Neuronal stem cell (in vitro differentiated cells): Measurements from ENCODE around the gene TSPAN15.
"Not testable (repeated sequence)": the region's sequence is repeated elsewhere in the genome, so short reads cannot be mapped to it uniquely, and the experiment has no call there.

Source experiments
- DNase-seq: peaks from one replicate; pipeline ENCODE4 v3.0.0-alpha.2; 2013; ENCODE audit warnings: low spot score
- H2AFZ ChIP-seq: one replicate; pipeline ENCODE4 v1.6.1; 2013; ENCODE audit warnings: mild to moderate bottlenecking, low read length, inconsistent platforms
- H2AK5ac ChIP-seq: 2 replicates; pipeline ENCODE4 v1.6.1; 2013; ENCODE audit warnings: low read depth, mild to moderate bottlenecking, inconsistent platforms, low read length, moderate library complexity, mixed read lengths
- H2BK120ac ChIP-seq: 2 replicates; pipeline ENCODE4 v1.6.1; 2013; ENCODE audit warnings: low read depth, mild to moderate bottlenecking, inconsistent platforms, low read length, moderate library complexity, mixed read lengths
- H2BK12ac ChIP-seq: one replicate; pipeline ENCODE4 v1.6.1; 2013; ENCODE audit warnings: low read length, inconsistent platforms
- H2BK15ac ChIP-seq: 2 replicates; pipeline ENCODE4 v1.6.1; 2013; ENCODE audit warnings: mild to moderate bottlenecking, low read length, inconsistent platforms, mixed read lengths
- H2BK5ac ChIP-seq: one replicate; pipeline ENCODE4 v1.6.1; 2013; ENCODE audit warnings: inconsistent platforms, mild to moderate bottlenecking, low read length, moderate library complexity
- H3K14ac ChIP-seq: one replicate; pipeline ENCODE4 v1.6.1; 2013; ENCODE audit warnings: low read length, inconsistent platforms
- H3K18ac ChIP-seq: 2 replicates; pipeline ENCODE4 v1.6.1; 2013; ENCODE audit warnings: low read length, inconsistent platforms
- H3K23ac ChIP-seq: 2 replicates; pipeline ENCODE4 v1.6.1; 2013; ENCODE audit warnings: low read depth, mild to moderate bottlenecking, mixed read lengths, low read length, inconsistent platforms; ENCODE audit not compliant: poor library complexity
- H3K27ac ChIP-seq: replicated peaks from 3 replicates; pipeline ENCODE4 v1.5.1; 2013; ENCODE audit warnings: low read length, inconsistent platforms
- H3K27me3 ChIP-seq, 3 experiments: 2 replicates each; pipeline ENCODE4 v1.6.1; 2013; ENCODE audit warnings: low read length in 3 of 3, mild to moderate bottlenecking in 2 of 3, inconsistent platforms in 1 of 3, low read depth in 1 of 3, mixed read lengths in 1 of 3, moderate library complexity in 1 of 3; ENCODE audit not compliant: control insufficient read depth in 3 of 3, insufficient read depth in 3 of 3
- H3K36me3 ChIP-seq, 2 donors: replicated peaks in 1 of 2; 2 replicates each; pipeline ENCODE4 v1.6.1; 2013; ENCODE audit warnings: low read length in 2 of 2; ENCODE audit not compliant: control insufficient read depth in 2 of 2, insufficient read depth in 2 of 2
- H3K4ac ChIP-seq: 2 replicates; pipeline ENCODE4 v1.6.1; 2013; ENCODE audit warnings: inconsistent platforms, mild to moderate bottlenecking, low read length, moderate library complexity
- H3K4me1 ChIP-seq, 2 donors: 1 replicate in 1 of 2; 2 replicates in 1 of 2; pipeline ENCODE4 v1.6.1; 2013; ENCODE audit warnings: low read length in 2 of 2, low read depth in 1 of 2; ENCODE audit not compliant: control insufficient read depth in 2 of 2, insufficient read depth in 1 of 2
- H3K4me2 ChIP-seq: one replicate; pipeline ENCODE4 v1.6.1; 2013; ENCODE audit warnings: mild to moderate bottlenecking, low read length, inconsistent platforms; ENCODE audit not compliant: insufficient read depth, poor library complexity, severe bottlenecking
- H3K4me3 ChIP-seq, 2 donors: 2 replicates each; pipeline ENCODE4 v1.5.1; 2013; ENCODE audit warnings: low read length in 2 of 2, mild to moderate bottlenecking in 2 of 2, inconsistent platforms in 1 of 2, moderate library complexity in 1 of 2
- H3K79me1 ChIP-seq: one replicate; pipeline ENCODE4 v1.6.1; 2013; ENCODE audit warnings: low read depth, mild to moderate bottlenecking, inconsistent platforms, low read length, moderate library complexity
- H3K9ac ChIP-seq: one replicate; pipeline ENCODE4 v1.6.1; 2013; ENCODE audit warnings: mild to moderate bottlenecking, low read depth, low read length, inconsistent platforms; ENCODE audit not compliant: poor library complexity
- H3K9me3 ChIP-seq, 2 donors: replicated peaks in 1 of 2; 2 replicates each; pipeline versions ENCODE3 to v1.6.1; 2013; ENCODE audit warnings: low read length in 2 of 2, mild to moderate bottlenecking in 2 of 2, inconsistent platforms in 1 of 2, low read depth in 1 of 2, mixed read lengths in 1 of 2, moderate library complexity in 1 of 2; ENCODE audit not compliant: control insufficient read depth in 2 of 2, insufficient read depth in 1 of 2
- H4K8ac ChIP-seq: one replicate; pipeline ENCODE4 v1.6.1; 2013; ENCODE audit warnings: low read depth, mild to moderate bottlenecking, inconsistent platforms, low read length, moderate library complexity
- H4K91ac ChIP-seq: one replicate; pipeline ENCODE4 v1.6.1; 2013; ENCODE audit warnings: low read length, low read depth, mild to moderate bottlenecking, inconsistent platforms; ENCODE audit not compliant: poor library complexity
- WGBS, 2 donors: extraction: QIAGEN DNeasy Blood & Tissue Kit; methylation state at CpG; one replicate each; pipeline ENCODE4 v1.1.7; 2013; ENCODE audit warnings: missing lambda C conversion rate in 2 of 2, mixed read lengths in 1 of 2; ENCODE audit not compliant: insufficient read length in 2 of 2, insufficient replicate concordance in 1 of 2; ENCODE audit errors: extremely low coverage in 2 of 2; 5-methylcytosine and 5-hydroxymethylcytosine counted together

TSPAN15 gene

GRCh38 chr10:69527961-69528360 lies 76.7 kb downstream of the TSPAN15 start:
- no peaks in the 10 kb centered on the region for H3K79me1 ChIP-seq
- H3K18ac ChIP-seq: no peak overlapping the region
- H3K27ac ChIP-seq: no peak overlapping the region
- no peak overlapping the region for H2AFZ ChIP-seq
- no peak overlapping the region for H2AK5ac ChIP-seq
- no peak overlapping the region for H3K4me3 ChIP-seq
- no peak overlapping the region for H3K9ac ChIP-seq
- peaks cover 0 to 13% (median 0%) of the 10 kb centered on the region in 3 experiments for H3K27me3 ChIP-seq
- no peak overlapping the region for H2BK120ac ChIP-seq
- H3K9me3 ChIP-seq: peaks cover 0 to 2% of the 10 kb centered on the region in 2 donors
- no peak overlapping the region for H3K4ac ChIP-seq
- no peak overlapping the region for H2BK5ac ChIP-seq
- H3K4me1 ChIP-seq: no peaks in the 10 kb centered on the region
- no peak overlapping the region for H3K14ac ChIP-seq
- no CpG with 5 or more reads among the region's 11 CpGs for WGBS, 2 donors
- no peaks in the 10 kb centered on the region for H3K36me3 ChIP-seq
- no peak for DNase-seq
- H3K23ac ChIP-seq: no peak overlapping the region
- H4K91ac ChIP-seq: no peak overlapping the region
- no peak overlapping the region for H2BK12ac ChIP-seq
- no peak overlapping the region for H4K8ac ChIP-seq
- H3K4me2 ChIP-seq: no peak overlapping the region
- H2BK15ac ChIP-seq: no peak overlapping the region

DNA sequence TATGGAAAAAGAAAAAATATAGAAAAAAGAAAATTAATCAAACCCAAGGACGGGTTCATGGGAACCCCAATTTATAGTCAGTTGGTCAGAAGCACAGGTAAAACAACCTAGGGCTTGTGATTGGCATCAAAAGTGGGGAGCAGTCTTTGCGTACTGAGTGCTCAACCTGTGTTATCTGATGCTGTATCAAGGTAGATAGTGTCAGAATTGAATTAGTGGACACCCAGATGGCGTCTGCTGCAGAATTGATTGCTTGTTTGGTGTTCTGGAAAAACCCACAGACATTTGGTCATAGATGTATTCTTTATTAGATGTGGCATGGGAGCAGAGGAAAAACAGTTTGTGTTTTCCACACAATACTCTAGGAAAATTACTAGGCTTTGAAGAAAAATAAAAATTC lies 82.4 kb downstream of the TSPAN15 start:
- Histone ChIP-seq H3K9ac (no peak overlapping the region), H3K9me3 (peaks cover 0 to 2% of the 10 kb centered on the region in 2 donors), H3K27ac (no peak overlapping the region), H3K79me1 (no peaks in the 10 kb centered on the region), H2BK12ac (no peak overlapping the region), H2BK5ac (no peak overlapping the region), H3K23ac (no peak overlapping the region), H3K18ac (no peak overlapping the region), H3K4me3 (no peak overlapping the region), H3K4me2 (no peak overlapping the region), H3K14ac (no peak overlapping the region), H3K36me3 (no peaks in the 10 kb centered on the region), H3K27me3 (peaks cover 0 to 11% (median 0%) of the 10 kb centered on the region in 3 experiments), H2AK5ac (no peak overlapping the region), H4K8ac (no peak overlapping the region), H2BK120ac (no peak overlapping the region), H2AFZ (no peak overlapping the region), H4K91ac (no peak overlapping the region), H3K4me1 (no peaks in the 10 kb centered on the region), H3K4ac (no peak overlapping the region), H2BK15ac (no peak overlapping the region)
- no peak for DNase-seq
- WGBS, 2 donors: no CpG with 5 or more reads among the region's 3 CpGs

GRCh38 chr10:69536521-69536920 lies 85.3 kb downstream of the TSPAN15 start:
- H3K27ac ChIP-seq, H3K4ac ChIP-seq, H3K27me3 ChIP-seq, H3K4me2 ChIP-seq, H4K91ac ChIP-seq, H2BK15ac ChIP-seq, H2BK12ac ChIP-seq, H2AK5ac ChIP-seq, H3K14ac ChIP-seq, DNase-seq, H4K8ac ChIP-seq, H3K4me3 ChIP-seq, H2BK5ac ChIP-seq, H3K79me1 ChIP-seq, H3K23ac ChIP-seq, H2BK120ac ChIP-seq, H3K9ac ChIP-seq, H3K4me1 ChIP-seq, H3K36me3 ChIP-seq, H2AFZ ChIP-seq, H3K18ac ChIP-seq: not testable (repeated sequence)
- WGBS, 2 donors: no CpG with 5 or more reads among the region's 11 CpGs
- peaks cover 9 to 18% of the 10 kb centered on the region in 2 donors for H3K9me3 ChIP-seq

DNA sequence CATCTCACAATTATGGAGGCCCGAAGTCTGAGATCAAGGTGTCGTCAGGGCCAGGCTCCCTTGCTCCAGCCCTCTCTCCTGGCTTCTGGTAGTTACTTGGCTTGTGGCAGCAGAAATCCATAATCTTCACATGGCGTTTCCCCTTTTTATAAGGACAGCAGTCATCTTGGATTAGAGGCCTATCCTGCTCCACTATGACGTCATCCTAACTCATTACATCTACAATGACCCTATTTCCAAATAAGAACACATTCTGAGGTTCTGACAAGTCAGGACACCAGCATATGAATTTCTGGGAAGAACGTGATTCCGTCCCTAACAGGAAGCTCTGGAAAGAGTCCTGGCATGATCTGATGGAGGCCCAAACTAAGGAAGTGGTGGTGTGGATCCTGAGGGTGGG lies 86.2 kb downstream of the TSPAN15 start:
- H2BK15ac ChIP-seq: no peak overlapping the region
- H3K14ac ChIP-seq: no peak overlapping the region
- no peak overlapping the region for H3K4ac ChIP-seq
- no peak overlapping the region for H3K4me3 ChIP-seq
- H2AFZ ChIP-seq: no peak overlapping the region
- H3K4me1 ChIP-seq: no peaks in the 10 kb centered on the region
- H4K91ac ChIP-seq: no peak overlapping the region
- H3K4me2 ChIP-seq: no peak overlapping the region
- no peak overlapping the region for H2AK5ac ChIP-seq
- no peak overlapping the region for H3K23ac ChIP-seq
- peaks cover 12 to 20% of the 10 kb centered on the region in 2 donors for H3K9me3 ChIP-seq
- H2BK5ac ChIP-seq: no peak overlapping the region
- no peak overlapping the region for H3K27ac ChIP-seq
- no peak overlapping the region for H2BK120ac ChIP-seq
- no CpG with 5 or more reads among the region's 6 CpGs for WGBS, 2 donors
- H2BK12ac ChIP-seq: no peak overlapping the region
- no peak overlapping the region for H3K9ac ChIP-seq
- no peak overlapping the region for H3K18ac ChIP-seq
- H4K8ac ChIP-seq: no peak overlapping the region
- DNase-seq: no peak
- H3K36me3 ChIP-seq: no peaks in the 10 kb centered on the region
- peaks cover 0 to 10% (median 0%) of the 10 kb centered on the region in 3 experiments for H3K27me3 ChIP-seq
- H3K79me1 ChIP-seq: no peaks in the 10 kb centered on the region
